Activated T-cell treated with anti-CD3 and anti-CD28 coated beads for 4 hours (primary cell): ENCODE data around the gene EGFR.

Experiments
- DNase-seq: peaks from one replicate; pipeline ENCODE4 v3.0.0-alpha.2; 2020

Gene EGFR

DNA sequence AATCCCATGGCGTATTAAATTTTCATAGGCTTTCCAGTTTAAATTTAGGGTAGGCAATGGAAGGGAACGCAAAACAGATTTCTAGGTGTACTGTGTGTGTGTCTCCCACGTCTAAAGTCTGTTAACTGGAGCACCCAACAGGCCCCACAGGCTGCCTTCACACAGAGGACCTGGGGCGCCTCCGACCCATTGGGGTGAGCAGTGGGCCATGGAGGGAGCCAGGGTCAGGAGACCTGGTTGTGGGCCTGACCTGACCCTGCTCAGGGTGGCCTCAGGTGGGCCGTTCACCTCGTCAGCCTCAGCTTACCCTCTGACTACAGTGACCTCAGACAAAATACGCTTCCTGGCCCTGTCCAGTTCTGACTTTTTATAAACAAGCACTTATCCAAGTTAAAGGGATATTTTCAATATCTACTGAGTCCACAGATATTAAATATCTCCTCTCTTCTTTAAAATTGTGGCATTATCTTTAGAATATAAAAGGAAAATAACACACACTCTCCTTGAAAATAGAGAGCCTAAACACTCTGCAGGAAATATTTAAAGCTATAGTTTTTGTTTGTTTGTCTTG is 159.6 kb downstream of the EGFR start:
- DNase-seq: no peak

DNA sequence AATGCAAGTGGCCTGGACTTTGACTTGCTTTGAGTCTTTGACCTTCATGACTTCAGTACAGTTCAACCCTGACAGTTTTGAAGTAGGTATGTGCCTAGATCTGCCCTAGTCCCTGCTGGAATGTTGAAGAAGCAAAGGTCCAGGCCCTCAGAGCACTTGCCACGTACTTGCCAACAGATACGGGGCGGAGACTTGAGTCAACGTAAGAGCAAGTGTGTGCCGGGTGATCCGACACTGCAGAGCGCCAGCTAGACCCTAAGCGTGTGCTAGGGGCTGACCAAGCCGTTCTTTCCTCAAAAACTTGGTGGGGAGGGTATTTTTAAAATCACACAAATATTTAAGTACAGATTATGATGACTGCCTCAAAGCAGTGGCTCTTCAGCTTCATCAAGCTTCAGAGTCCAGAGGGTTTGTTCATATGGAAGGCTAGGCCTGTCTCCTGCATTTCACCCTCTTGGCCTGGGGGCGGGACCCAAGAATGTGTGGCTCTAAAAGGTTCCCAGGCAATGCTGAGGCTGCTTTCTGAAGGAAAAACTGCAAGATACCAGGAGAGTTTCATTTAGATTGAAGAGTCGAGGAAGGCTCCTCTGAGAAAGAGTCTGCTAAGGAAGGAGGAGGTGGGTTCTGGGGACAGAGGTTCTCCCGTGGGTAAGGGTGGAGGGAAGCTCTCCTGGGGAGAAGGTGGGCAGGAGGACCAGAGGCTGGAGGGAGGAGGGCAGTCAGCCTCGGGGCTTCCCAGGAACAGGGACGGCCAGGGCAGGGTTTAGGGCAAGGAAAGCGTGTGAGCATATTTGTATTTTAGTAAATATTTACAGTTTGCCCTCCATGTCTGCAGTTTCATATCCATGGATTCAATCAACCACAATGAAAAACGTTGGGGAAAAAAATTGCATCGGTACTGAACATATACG is 160.3 kb downstream of the EGFR start:
- DNase-seq: no peak

DNA sequence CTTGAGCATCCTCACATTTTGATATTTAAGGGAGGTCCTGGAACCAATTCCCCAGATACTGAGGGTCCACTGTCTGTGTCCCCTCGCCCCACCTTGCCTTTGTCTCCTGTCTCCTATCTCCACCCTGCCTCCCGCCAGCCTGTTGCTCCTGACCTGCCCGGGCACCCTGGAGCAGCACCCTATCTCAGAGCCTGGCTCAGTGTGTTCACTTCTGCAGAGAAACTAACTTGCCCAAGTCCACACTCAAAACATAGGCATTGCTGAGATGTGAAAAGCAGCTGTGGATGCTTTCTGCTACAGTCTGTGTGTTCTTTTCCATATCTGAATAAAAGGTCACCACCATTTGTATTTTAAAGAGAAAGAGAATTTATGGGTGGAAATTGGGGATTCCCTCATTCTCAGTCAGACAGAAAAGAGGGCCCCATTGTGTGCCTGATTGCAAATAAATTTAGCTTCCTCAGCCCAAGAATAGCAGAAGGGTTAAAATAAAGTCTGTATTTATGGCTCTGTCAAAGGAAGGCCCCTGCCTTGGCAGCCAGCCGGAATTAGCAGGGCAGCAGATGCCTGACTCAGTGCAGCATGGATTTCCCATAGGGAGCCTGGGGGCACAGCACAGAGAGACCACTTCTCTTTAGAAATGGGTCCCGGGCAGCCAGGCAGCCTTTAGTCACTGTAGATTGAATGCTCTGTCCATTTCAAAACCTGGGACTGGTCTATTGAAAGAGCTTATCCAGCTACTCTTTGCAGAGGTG is 161.3 kb downstream of the EGFR start:
- DNase-seq: no peak

DNA sequence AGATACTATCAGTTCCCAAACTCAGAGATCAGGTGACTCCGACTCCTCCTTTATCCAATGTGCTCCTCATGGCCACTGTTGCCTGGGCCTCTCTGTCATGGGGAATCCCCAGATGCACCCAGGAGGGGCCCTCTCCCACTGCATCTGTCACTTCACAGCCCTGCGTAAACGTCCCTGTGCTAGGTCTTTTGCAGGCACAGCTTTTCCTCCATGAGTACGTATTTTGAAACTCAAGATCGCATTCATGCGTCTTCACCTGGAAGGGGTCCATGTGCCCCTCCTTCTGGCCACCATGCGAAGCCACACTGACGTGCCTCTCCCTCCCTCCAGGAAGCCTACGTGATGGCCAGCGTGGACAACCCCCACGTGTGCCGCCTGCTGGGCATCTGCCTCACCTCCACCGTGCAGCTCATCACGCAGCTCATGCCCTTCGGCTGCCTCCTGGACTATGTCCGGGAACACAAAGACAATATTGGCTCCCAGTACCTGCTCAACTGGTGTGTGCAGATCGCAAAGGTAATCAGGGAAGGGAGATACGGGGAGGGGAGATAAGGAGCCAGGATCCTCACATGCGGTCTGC is 162.2 kb downstream of the EGFR start:
- no peak for DNase-seq

DNA sequence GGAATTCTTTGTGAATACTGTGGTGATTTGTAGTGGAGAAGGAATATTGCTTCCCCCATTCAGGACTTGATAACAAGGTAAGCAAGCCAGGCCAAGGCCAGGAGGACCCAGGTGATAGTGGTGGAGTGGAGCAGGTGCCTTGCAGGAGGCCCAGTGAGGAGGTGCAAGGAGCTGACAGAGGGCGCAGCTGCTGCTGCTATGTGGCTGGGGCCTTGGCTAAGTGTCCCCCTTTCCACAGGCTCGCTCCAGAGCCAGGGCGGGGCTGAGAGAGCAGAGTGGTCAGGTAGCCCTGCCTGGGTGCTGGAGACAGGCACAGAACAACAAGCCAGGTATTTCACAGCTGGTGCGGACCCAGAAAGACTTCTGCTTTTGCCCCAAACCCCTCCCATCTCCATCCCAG is 162.9 kb downstream of the EGFR start:
- no peak for DNase-seq

DNA sequence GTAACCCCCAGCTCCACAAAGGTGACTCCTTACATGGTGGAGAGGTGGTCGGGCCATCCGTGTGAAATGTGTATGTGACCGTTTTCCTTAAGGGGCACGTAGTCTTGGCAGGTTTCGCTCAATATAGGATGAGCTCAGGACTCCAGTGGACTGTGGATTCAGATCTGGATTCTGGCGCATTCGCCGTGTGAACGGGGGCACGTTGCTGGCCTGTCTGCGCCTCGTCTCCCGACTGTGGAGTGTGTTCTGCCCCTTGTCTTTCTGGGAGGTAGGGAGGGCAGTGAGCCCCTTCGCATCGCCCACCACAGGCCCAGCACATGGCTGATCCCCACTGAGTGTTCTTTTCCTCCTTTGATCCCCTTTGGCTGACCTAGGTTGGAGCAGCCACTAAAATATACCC is 165.1 kb downstream of the EGFR start:
- DNase-seq: no peak

DNA sequence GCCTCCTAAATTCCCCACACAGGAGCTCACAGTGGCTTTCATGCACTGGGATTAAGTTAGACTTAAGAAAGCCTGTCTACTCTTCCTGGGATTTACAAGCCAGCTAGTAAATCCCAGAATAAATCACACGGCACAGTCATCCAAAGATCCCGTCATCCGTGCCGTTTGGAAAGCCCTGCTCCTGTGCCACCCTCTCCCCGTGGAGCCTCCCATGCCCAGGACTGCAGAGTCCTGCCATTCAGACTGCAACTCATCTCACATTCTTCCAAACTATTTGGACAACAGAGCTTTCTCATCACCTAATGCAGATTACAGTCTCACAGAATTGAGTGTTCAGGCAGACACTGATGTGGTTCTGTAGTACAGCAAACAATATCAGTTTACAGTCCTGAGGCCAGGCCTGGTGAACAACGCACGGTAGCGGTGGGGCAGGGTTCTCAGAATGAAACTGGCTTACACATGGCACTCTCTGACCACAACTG is 166.5 kb downstream of the EGFR start:
- DNase-seq: no peak

DNA sequence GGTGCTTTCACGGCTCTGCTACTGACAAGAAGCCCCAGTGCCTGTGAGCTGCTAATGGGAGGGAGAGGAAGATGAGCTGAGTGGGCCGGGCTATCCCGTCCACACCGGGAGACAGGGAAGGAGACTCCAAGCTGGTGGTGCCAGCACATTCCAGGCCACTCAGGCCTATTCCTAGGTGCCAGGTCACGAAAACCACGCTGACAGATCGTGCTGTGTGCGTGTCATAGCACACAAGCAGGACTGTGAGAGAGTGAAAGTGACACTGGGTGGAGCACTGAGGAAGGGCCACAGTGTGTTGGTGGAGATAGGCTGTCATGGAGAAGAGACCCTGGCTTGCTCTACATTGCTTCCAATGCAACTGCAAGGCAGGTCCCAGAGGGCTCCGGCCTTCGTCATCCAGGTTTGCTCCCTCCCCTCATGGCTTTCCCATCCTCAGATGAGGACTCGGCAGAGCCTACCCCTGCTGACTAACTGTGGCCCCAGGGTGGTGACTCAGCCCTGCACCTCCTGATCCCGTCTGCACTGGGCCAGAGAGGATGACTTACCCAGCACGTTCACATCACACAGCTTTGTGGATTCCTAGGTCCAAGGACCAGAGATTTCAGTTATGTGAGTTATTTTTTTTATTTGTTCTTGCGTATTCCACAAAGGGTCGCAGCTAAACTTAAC is 167.3 kb downstream of the EGFR start:
- DNase-seq: no peak

DNA sequence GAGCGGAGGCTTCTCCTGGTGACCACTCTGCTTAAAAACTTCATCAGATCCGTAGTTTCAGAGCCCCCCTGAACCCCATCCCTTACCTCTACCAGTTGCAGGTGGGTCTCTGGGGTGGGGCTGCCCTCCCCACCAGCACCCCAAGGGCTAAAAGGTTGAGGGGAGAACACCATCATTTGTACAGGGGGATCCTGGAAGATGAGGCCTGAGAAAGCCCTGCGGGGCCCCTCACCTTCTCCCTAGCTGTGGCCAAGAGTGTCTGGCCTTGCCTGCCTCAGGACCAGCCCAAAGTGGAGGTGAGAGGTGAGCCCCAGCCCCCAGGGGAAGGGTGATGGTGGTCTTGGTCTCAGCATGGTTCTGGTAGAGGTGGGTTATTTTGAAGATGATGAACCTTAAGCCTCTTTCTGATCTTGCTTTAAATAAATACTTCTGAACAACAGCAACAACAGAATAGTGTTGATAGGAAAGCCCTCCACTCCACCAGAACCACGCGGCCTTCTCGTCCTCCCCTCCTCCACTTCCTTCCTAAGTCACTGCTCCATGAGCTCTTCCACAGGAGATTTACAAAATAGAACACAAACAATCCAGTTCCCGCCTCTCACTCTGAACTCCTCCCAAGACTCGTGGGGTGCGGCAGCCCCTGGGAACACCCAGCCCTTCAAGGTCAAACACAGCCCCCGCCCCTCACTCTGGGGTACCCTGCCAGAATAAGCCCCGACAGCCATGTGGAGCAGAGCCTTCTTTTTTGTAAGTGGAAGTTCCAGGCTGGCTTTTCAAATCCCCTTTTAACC is 169.1 kb downstream of the EGFR start:
- no peak for DNase-seq

DNA sequence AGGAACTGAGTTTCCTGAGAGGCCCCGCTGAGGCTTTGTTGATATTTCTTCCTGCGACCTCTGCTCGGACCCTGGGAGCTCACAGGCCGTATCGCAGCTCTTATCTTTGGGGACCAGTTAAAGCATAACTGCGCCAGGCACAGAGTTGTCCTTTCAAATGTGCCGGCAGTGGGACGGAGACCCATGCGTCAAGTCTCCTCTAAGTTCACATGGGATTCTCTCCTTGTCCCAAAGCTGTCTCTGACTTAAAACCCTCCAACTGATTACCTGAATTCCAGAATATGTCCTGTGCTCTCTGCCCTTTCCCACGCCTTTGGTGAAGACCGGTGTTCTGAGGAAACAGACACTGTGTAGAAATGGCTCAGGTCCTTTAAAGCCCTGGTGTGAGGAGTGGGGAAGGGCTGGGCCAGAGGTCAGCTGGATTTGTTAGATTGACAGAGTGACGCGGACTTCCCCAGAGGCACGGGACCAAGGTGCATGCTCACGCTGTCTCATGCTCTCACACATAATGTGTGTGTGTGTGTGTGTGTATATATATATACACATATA is 169.8 kb downstream of the EGFR start:
- no peak for DNase-seq

DNA sequence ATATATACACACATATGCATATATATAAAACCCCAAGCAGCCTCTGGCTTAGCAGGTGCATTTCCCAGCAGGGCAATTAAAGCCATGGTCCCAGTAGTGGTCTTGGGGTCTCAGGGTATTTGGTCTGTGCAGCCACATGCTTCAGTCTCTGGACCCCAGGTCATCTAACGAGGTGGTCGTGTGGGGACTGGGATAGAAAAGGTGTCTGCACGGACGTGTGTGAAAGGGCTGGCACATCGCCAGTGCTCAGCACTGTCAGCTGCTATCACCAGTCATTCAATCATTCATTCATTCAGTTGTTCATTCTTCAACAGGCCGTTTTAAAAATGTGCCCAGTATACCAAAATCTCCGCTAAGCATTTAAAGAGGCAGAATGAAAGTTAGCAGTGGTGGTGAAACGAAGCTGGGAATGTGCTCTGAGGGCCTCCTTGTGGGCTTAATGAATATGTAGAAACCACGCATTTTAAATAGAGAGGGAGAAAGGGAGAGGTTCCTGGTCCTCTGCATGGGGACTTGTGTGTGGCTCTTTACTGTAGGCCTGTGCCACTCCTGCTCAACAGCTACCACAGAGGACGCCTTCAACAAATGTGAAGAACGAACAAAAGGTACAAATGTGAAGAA is 170.4 kb downstream of the EGFR start:
- DNase-seq: no peak

DNA sequence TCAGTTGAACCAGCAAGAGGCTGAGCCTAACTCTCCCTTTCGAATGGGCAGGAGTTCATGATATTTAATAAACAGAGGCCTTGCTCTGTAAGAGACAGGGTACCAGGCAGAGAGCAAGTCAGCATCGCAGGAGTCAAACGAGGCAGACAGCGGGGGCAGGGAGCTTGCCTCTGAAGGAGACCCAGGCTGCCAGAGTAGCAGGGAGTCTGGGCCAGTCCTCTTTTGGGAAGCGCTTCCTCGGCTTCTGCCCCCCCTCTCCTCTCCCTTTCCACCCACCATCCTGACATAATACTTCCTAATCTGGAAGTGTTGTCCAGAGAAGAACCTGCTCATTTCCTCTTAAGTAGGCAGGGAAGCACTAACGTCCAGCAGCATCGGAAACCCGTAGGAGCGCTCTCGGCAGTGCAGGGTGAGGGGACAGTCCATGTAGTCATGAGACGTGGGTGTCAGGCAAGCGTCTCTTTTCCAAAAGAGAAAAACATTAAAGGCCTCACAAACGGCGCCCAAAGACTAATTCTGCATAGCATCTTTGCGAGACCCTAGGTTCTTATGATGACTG is 171.1 kb downstream of the EGFR start:
- DNase-seq: no peak

DNA sequence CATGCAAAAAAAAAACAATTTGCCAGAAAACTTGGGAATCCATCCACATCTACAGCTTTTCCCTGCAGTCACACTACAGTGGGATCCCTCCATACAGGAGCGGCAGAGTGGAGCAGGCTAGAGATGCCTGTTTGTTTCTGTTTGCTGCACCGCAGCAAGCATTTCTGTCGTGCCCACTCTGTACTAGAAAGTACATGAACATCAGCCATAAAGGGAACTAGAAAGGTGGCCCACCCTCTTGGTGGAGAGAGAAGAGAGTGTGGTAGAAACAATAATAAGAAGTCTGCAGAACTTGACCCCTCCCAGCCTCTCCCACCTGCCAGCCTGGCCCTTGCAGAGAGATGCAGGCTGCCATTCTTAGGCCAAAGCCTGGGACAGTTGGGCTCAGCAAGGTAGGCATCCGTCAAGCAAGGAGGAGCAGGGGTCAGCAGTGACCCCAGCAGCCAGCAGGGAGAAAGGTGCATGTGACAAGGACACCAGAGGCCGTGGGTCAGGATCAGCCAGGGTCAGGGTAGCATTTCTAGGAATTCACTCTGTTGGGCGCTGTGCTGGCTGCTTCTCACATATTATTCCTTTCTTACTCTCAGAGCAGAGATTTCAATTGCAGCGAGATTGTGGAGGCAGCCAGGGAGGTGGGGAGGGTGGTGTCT is 171.8 kb downstream of the EGFR start:
- no peak for DNase-seq

DNA sequence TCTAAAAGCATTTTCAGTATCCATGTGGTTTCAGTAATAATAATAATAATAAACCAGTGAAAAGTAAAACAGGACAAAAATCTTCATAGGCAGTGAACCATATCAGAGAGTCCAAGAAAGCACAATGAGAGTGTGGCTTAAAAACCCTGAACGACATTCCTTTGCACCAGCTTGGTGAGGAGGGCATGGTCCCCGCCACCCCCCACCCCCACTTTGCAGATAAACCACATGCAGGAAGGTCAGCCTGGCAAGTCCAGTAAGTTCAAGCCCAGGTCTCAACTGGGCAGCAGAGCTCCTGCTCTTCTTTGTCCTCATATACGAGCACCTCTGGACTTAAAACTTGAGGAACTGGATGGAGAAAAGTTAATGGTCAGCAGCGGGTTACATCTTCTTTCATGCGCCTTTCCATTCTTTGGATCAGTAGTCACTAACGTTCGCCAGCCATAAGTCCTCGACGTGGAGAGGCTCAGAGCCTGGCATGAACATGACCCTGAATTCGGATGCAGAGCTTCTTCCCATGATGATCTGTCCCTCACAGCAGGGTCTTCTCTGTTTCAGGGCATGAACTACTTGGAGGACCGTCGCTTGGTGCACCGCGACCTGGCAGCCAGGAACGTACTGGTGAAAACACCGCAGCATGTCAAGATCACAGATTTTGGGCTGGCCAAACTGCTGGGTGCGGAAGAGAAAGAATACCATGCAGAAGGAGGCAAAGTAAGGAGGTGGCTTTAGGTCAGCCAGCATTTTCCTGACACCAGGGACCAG is 172.5 kb downstream of the EGFR start:
- DNase-seq: no peak

DNA sequence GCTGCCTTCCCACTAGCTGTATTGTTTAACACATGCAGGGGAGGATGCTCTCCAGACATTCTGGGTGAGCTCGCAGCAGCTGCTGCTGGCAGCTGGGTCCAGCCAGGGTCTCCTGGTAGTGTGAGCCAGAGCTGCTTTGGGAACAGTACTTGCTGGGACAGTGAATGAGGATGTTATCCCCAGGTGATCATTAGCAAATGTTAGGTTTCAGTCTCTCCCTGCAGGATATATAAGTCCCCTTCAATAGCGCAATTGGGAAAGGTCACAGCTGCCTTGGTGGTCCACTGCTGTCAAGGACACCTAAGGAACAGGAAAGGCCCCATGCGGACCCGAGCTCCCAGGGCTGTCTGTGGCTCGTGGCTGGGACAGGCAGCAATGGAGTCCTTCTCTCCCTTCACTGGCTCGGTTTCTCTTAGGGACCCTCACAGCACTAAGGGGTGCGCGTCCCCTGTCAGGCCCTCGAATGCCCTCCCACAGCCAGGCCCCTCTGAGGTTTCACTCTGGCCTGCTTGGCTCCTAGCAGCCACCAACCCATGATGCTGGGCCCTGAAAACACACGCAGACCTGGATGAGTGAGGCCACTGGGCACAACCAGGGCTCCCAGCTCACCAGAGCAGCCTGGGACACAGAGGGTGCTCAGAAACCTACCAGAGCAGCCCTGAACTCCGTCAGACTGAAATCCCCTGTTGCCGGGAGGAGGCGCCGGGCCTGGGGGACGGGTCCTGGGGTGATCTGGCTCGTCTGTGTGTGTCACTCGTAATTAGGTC is 173.3 kb downstream of the EGFR start:
- DNase-seq: no peak

DNA sequence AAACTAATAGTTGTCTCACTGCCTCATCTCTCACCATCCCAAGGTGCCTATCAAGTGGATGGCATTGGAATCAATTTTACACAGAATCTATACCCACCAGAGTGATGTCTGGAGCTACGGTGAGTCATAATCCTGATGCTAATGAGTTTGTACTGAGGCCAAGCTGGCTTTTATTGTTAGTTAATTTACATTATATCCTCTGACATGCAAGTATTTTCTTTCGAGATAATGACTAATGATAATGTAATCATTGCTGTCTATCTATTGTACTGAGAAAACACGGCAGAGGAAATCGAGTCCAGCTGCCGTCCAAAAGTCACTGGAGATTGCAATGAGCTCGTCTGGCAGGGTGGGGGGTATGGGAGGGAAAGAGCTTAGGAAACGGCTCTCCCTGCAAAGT is 173.9 kb downstream of the EGFR start:
- DNase-seq: no peak

DNA sequence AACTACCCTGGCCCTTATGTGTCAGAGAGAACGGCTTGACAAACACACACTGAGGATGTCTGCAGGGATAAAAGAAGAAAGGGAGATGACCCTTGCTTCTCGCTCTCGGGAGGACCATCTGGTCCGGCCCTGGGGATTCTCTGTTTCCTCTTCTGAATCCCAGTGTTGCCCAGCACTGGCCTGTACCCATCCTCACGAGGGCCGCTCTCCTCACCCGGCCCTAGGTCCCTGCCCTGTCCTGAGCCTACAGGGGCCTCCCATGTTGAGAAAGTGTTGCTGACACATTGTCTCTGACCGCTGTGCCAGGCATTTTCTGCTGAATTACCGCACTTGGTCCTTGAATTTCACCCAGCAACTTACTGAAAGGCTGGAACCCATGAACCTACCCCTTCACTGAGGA is 174.4 kb downstream of the EGFR start:
- DNase-seq: no peak

DNA sequence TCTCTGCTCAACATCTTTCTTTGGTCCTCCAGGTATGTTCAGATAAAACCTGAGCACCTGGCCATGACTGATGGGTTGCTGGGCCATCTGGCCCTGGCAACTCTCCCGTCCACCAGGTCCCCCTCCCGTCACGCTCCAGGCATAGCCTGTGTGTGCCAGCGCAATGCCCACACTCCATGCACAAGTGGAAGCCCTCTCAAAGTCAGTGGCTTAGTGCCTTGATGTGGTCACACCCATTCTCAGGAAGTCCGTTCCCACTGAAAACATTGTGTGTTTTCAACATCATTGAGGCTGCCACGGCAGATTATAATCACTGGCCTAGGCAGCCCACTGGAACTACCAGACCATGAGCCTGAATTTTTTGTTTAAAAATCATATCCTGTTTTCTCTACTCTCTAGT is 175.7 kb downstream of the EGFR start:
- no peak for DNase-seq
